Breast epithelium (tissue), 3 donors: Measurements from ENCODE around the gene NAV2.

Source experiments
- POLR2A ChIP-seq: fragments of 450-650 bp; IDR thresholded peaks from one replicate; pipeline ENCODE4 v1.6.1; 2016; ENCODE audit warnings: antibody characterized with exemption, mild to moderate bottlenecking, moderate library complexity
- POLR2AphosphoS5 ChIP-seq, 3 donors: sonication (generic); formaldehyde crosslinking; IDR thresholded peaks; one replicate each; pipeline ENCODE4 v1.6.1; 2017; ENCODE audit warnings: antibody characterized with exemption in 3 of 3
- TF ChIP-seq, protein P1 (sequence below), 3 donors: fragments of 450-650 bp; IDR thresholded peaks; one replicate each; pipeline ENCODE4 v1.5.1; 2016 to 2017; ENCODE audit warnings: antibody characterized with exemption in 3 of 3, mild to moderate bottlenecking in 3 of 3, moderate library complexity in 3 of 3

DNA sequence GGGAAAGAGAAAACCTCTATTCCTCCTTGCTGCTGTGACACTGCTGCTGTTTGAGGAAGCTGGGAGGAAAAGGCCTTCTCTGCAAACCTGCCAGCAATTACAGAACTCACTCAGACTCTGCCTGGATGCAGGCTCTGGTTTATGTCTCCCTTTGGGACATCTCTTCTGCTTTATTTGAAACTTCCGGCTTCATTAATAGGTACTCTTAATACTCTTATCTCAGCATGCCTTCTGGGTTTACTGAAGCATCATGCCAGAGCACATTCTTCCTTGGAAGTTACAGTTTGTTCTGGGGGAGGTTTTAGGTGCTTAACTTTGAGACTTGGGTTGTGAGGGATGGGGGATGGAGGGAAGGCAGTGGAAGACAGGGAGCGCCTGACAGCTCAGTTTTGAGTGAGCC, 79.9 kb downstream of the NAV2 start:
- TF ChIP-seq POLR2AphosphoS5 (IDR thresholded peaks at IDR 0.05) (no peak), POLR2A (no peak)
- TF ChIP-seq, protein P1, sequence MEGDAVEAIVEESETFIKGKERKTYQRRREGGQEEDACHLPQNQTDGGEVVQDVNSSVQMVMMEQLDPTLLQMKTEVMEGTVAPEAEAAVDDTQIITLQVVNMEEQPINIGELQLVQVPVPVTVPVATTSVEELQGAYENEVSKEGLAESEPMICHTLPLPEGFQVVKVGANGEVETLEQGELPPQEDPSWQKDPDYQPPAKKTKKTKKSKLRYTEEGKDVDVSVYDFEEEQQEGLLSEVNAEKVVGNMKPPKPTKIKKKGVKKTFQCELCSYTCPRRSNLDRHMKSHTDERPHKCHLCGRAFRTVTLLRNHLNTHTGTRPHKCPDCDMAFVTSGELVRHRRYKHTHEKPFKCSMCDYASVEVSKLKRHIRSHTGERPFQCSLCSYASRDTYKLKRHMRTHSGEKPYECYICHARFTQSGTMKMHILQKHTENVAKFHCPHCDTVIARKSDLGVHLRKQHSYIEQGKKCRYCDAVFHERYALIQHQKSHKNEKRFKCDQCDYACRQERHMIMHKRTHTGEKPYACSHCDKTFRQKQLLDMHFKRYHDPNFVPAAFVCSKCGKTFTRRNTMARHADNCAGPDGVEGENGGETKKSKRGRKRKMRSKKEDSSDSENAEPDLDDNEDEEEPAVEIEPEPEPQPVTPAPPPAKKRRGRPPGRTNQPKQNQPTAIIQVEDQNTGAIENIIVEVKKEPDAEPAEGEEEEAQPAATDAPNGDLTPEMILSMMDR (IDR thresholded peaks at IDR 0.05): no peak
